Measurements from ENCODE around the gene CCDC88B. TPM values are rescaled to one million over a fixed set of nuclear protein-coding genes. Genes with fewer than 3 reads are reported as not detected.

CCDC88B gene
- total RNA-seq, 2 experiments from 2014 or later, result 107 to 112 TPM

DNA sequence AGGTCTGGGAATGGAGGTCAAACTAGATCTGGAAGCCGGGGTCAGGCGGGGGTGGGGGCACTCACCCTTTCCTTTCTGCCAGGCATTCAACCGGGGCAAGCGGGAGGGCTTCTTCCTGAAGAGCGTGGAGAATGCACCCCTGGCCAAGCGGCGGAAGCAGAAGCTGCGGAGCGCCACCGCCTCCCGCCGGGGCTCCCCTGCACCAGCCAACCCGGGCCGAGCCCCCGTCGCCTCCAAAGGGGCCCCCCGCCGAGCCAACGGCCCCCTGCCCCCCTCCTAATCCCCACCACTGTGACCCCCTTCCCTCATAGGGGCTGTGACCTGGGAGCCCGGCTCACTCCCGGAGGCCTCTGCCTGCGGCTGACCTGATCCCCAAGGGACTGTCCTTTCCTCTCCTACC is 31.2 kb downstream of the CCDC88B start:
- Mint-ChIP-seq H3K27me3 (no peaks in the 10 kb centered on the region), H3K4me3 (no peak overlapping the region), H3K4me1 (ENCODE audit: low read depth) (no peaks in the 10 kb centered on the region), H3K27ac (no peak overlapping the region), H3K9me3 (no peaks in the 10 kb centered on the region), H3K36me3 (ENCODE audit: low read depth) (peaks cover 14% of the 10 kb centered on the region)
- Histone ChIP-seq H3K4me3 (ENCODE audit: low read length) (no peak overlapping the region), H3K4me1 (ENCODE audit: insufficient read depth, low read length) (peaks cover 3% of the 10 kb centered on the region), H3K36me3 (ENCODE audit: insufficient read depth, low read length) (peaks cover 29% of the 10 kb centered on the region), H3K9me3 (ENCODE audit: control insufficient read depth in 1 of 2, insufficient read depth in 1 of 2, low read length in 2 of 2) (no peaks in the 10 kb centered on the region), H3K27ac (ENCODE audit: low read depth in 1 of 2, low read length in 2 of 2) (no peak overlapping the region), H3K27me3 (ENCODE audit: control insufficient read depth in 1 of 2, insufficient read depth in 2 of 2, low read length in 2 of 2) (no peaks in the 10 kb centered on the region)
- POLR2A ChIA-PET, result no interaction called here
- intact Hi-C loops (cut with DNase I, micrococcal nuclease), result no loop called here
- TF ChIP-seq, protein P1, sequence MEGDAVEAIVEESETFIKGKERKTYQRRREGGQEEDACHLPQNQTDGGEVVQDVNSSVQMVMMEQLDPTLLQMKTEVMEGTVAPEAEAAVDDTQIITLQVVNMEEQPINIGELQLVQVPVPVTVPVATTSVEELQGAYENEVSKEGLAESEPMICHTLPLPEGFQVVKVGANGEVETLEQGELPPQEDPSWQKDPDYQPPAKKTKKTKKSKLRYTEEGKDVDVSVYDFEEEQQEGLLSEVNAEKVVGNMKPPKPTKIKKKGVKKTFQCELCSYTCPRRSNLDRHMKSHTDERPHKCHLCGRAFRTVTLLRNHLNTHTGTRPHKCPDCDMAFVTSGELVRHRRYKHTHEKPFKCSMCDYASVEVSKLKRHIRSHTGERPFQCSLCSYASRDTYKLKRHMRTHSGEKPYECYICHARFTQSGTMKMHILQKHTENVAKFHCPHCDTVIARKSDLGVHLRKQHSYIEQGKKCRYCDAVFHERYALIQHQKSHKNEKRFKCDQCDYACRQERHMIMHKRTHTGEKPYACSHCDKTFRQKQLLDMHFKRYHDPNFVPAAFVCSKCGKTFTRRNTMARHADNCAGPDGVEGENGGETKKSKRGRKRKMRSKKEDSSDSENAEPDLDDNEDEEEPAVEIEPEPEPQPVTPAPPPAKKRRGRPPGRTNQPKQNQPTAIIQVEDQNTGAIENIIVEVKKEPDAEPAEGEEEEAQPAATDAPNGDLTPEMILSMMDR (IDR thresholded peaks at IDR 0.05), result no peak
- DNase-seq, result no peak
- ATAC-seq (ENCODE audit: poor library complexity), result no peak
- CTCF ChIA-PET, result no interaction called here

DNA sequence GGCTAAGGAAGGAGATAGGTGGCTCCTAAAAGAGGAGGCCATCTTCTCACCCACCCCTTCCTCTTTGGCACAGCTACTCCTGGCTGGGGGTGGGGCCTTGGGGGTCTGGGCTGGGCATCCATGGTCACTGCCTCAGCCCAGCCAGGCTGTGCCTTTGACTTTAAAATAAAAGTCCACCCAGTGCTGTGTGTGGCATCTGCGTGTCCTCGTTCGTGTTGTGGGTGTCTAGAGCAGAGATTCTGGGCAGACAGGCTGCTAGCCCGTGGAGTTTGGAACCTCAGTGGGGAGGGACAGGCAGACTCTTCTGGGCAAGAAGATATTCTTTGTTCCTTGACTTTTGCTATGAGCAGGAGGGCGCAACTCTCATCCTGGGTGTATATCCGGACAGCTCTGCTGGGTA is 32.0 kb downstream of the CCDC88B start:
- DNase-seq (no peak), ATAC-seq (ENCODE audit: poor library complexity) (no peak)
- Histone ChIP-seq H3K27me3 (ENCODE audit: control insufficient read depth in 1 of 2, insufficient read depth in 2 of 2, low read length in 2 of 2) (no peaks in the 10 kb centered on the region), H3K4me3 (ENCODE audit: low read length) (no peak overlapping the region), H3K36me3 (ENCODE audit: insufficient read depth, low read length) (peaks cover 22% of the 10 kb centered on the region), H3K4me1 (ENCODE audit: insufficient read depth, low read length) (peaks cover 3% of the 10 kb centered on the region), H3K9me3 (ENCODE audit: control insufficient read depth in 1 of 2, insufficient read depth in 1 of 2, low read length in 2 of 2) (no peaks in the 10 kb centered on the region), H3K27ac (ENCODE audit: low read depth in 1 of 2, low read length in 2 of 2) (no peak overlapping the region)
- Mint-ChIP-seq H3K9me3 (no peaks in the 10 kb centered on the region), H3K36me3 (ENCODE audit: low read depth) (peaks cover 6% of the 10 kb centered on the region), H3K4me3 (no peak overlapping the region), H3K4me1 (ENCODE audit: low read depth) (no peaks in the 10 kb centered on the region), H3K27me3 (no peaks in the 10 kb centered on the region), H3K27ac (no peak overlapping the region)
- intact Hi-C loops (cut with DNase I, micrococcal nuclease), result no loop called here
- POLR2A ChIA-PET, result no interaction called here
- CTCF ChIA-PET, result no interaction called here
- TF ChIP-seq, protein P1 (IDR thresholded peaks at IDR 0.05), result no peak

DNA sequence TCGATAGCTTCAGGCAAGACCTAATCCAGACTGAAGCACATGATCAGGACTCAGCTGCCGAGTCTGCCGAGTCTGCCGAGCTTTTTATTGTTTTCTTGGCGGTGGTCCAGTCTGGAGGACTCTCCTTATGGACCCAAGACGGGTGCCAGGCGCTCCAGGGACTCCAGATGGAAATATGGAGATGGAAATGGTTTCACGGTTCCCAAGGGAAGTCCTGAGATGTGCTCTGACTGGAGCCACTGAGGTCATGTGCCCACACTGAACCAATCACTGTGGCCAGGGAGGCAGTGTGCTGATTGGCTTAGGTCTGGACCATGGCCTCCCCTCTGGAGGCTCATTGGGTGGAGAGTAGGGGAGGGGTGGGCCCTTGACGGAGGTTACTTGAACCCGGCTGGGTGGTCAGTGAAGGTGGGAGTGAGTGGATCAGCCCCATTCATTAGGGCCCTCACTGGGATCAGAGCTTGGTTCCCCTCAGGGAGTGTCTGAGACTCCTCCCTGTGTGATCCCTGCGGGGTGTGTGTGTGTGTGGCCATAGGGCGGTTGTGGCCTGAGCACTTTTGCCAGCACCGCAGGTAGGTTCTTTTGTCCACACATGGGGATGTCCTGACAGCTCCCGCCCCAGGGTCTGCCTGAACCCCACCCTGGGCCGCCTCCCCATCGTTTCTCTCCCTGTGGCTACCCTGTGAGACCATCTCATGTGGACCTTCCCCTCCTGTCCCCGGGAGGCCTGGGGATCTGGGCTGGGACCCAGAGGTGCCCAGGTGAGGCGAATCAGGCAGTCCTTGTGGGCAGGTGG is 33.0 kb downstream of the CCDC88B start:
- POLR2A ChIA-PET, result interaction anchor here (1.5 kb wide), 1 partner anchor 55 kb away, joined by 3 read pairs; the partner anchor contains the start of genes PRDX5 and TRMT112
- no peak overlapping the region for H3K4me3 ChIP-seq (ENCODE audit: low read length)
- H3K4me1 ChIP-seq (ENCODE audit: insufficient read depth, low read length), result peaks cover 3% of the 10 kb centered on the region
- TF ChIP-seq, protein P1 (IDR thresholded peaks at IDR 0.05), result no peak
- Mint-ChIP-seq H3K36me3 (ENCODE audit: low read depth) (peaks cover 6% of the 10 kb centered on the region), H3K4me1 (ENCODE audit: low read depth) (no peaks in the 10 kb centered on the region), H3K27ac (no peak overlapping the region), H3K9me3 (no peaks in the 10 kb centered on the region), H3K4me3 (no peak overlapping the region), H3K27me3 (no peaks in the 10 kb centered on the region)
- intact Hi-C loops (cut with DNase I, micrococcal nuclease), result no loop called here
- H3K27me3 ChIP-seq (ENCODE audit: control insufficient read depth in 1 of 2, insufficient read depth in 2 of 2, low read length in 2 of 2), result no peaks in the 10 kb centered on the region
- DNase-seq (no peak), ATAC-seq (ENCODE audit: poor library complexity) (no peak)
- H3K36me3 ChIP-seq (ENCODE audit: insufficient read depth, low read length), result peaks cover 17% of the 10 kb centered on the region
- no peak overlapping the region for H3K27ac ChIP-seq (ENCODE audit: low read depth in 1 of 2, low read length in 2 of 2)
- no peaks in the 10 kb centered on the region for H3K9me3 ChIP-seq (ENCODE audit: control insufficient read depth in 1 of 2, insufficient read depth in 1 of 2, low read length in 2 of 2)
- CTCF ChIA-PET, result no interaction called here
